Measurements from ENCODE around the gene SEMA4C.
"Not testable (repeated sequence)": the region's sequence is repeated elsewhere in the genome, so short reads cannot be mapped to it uniquely, and the experiment has no call there.

Gene SEMA4C

GRCh38 chr2:96897491-96898134 is 27.7 kb upstream of the SEMA4C start:
- DNase-seq = no peak

DNA sequence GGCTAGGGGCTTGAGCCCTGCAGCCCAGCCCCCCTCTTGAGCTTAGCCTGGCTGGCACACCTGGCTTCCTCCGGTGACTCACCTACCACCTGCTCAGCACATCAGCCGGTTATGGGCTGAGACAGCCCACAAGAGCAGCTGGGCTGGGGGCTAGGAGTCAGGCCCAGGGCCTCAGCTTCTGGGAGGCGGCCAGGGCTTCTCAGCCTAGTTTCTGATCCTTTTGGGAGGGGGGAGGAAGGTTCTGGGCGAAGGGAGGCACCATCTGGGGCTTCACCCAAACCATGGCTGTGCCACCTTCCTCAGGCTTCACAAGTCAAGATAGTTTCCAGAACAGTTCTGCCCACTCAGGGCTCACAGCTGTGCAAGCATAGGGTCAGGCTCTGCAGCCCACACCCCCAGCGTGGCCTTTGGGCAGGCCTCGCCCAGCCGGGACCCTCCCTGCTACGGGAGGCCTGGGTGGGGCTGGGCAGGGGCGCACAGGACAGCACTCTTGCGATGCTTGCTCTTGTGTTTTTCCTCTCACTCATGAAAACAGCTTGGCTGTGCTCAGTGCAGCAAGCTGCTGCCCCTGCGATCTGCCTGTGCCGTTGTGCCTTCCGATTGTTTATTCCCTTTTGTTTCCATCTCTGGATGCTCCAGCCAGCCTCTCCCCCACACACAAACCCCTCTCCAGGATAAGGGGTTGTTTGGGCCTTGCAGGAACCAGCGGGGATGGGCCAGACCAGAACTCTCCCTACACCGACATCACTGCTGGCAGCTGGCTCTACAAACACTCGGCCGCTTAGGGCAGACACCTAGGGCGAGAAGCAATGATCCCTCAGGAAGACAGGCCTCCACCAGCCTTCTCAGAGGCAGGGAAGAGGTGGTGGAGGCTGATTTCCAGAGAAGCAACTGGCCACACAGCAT is 26.1 kb upstream of the SEMA4C start:
- peak; percentile 90 for DNase-seq

GRCh38 chr2:96895032-96895745 is 25.3 kb upstream of the SEMA4C start:
- peak; percentile 60 for DNase-seq

DNA sequence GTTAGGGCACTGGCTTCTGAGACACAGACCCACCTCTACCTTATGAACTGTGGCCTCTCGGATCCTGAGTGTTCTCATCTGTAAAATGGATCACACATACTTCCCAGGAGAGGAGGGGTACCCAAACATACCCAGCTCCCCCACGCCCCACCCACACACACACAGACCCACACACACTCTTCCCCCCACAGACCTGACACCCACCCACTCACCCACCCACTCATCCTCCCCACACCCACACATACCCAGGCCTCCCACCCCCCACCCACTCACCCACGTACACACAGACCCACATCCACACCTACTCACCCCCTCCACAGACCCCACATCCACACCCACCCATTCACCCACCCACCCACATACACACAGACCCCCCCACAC is 24.3 kb upstream of the SEMA4C start:
- no peak for DNase-seq

GRCh38 chr2:96893289-96894150 is 23.6 kb upstream of the SEMA4C start:
- no peak for DNase-seq

DNA sequence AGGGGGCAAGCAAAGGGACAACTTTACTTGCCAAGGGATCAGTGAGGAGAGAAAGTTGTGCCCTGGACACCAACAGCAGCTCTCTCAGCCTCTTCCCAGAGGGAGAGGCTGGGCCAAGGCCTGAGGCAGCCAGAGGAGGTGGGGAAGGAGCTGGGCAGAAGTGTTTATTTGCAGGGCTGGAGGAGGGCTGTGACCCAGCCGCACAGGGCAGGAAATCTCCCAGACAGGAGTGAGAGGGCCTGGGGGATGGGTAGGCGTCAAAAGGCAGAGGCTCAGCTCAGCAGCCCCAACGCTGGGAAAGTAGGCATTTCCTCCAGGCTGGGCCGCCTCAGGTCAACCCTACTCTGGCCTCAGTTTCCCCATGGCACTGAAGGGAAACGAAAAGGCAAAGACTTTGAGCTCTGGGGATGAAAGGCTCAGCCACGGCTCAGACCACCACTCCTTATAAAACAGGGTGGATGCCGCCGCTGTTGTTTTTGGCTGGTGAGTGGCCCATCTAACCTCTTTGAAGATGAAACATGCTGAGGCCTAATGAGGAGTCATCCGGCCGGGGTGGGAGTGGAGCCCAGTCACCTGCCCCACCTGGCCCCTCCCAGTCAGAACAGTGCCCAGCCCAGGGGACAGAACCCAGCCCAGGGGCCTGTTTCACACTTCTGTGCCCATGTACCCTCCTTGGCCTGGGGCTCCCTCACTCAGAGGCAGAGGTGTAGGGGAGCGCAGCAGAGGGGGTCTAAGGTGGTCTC is 21.9 kb upstream of the SEMA4C start:
- no peak for DNase-seq

- no peak for DNase-seq
These were observed 21.0 kb upstream of the SEMA4C start for GRCh38 chr2:96890726-96891385.

GRCh38 chr2:96890252-96890651 is 20.4 kb upstream of the SEMA4C start:
- DNase-seq = no peak

- DNase-seq = not testable (repeated sequence)
These were observed 19.6 kb upstream of the SEMA4C start for GRCh38 chr2:96889502-96889901.

DNA sequence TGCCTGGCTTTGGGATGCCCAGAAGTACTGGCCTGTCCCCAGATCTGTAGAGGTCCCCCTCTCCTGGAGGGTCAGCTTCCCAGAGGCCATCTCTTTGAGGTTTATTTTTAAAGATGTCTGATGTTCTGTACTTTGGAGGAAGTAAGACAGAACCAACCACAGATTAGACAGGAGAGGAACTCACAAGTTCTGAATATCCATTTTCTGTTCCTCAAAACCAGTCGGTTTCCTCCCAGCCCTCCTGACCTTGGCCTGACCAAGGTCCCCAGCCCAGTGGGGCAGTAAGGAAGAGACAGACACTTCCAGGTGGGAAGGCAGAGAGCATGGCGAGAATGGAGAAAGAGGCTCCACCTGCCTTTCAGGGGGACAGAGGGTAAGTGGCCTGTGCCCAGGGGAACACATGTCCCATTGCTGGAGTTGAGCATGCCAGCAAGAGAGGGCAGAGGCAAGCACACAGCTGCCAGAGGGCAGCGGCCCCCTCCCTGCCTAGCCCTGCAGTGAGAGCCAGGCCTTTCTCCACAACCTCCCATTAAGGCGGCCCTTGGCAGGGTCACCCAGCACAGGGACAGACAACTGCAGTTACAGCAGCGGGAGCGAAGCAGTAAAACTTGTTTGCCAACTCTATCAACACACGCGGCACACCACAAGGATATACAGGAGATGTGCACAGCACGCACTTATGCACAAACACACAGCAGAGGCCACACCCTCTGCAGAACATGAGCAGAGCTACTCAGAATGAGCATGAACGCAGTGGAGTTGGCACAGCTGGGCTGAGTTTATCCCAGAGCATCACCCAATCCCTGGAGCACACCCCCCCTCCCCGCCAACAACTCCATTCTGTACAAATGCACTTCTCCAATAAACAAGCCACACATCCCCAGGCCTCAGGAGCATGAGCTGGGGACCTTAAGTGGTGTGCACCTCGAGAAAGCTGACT is 18.5 kb upstream of the SEMA4C start:
- DNase-seq = peak; percentile 80

- no peak for DNase-seq
These were observed 17.7 kb upstream of the SEMA4C start for GRCh38 chr2:96887493-96888012.

GRCh38 chr2:96885432-96886347 is 15.8 kb upstream of the SEMA4C start:
- no peak for DNase-seq

- no peak for DNase-seq
These were observed 14.6 kb upstream of the SEMA4C start for GRCh38 chr2:96884299-96885094.

DNA sequence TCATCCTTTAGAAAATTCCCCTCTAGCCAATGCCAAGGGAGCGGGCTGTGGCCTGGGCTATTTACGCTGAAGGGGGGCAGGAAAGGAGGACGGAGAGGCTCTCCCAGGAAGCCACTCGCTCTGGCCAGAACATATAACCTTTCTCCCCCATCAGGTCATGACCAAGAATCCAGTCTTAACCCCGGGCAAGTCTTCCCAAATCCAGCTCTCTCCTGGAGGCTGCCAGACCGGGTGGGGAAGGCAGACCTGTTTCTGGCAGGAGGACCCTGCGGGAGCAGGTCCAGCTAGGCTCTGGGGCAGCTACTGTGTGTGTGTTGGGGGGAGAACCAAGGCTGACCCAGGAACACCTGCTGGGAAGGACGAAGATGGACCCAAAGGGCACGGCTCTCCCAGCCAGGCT is 13.4 kb upstream of the SEMA4C start:
- no peak for DNase-seq

DNA sequence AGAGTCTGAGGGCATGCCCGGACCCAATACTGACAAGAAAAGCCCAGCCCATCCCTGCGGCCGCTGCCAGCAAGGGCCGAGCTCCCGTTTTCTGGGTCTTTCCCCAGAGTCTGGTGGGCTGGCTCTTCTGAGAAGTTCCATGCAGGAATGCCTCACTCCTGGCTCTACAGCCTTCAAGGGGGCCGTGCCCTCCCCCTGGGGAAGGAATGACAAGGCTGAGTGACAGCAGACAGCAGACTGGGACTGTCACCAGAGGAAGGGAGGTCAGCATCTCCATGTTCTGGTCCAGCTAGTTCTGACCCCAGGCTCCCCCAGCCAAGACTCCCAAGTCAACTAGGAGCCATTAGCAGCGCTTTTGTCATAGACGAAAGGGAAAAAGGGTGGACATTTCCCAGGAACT is 13.0 kb upstream of the SEMA4C start:
- DNase-seq = no peak

- no peak for DNase-seq
These were observed 12.3 kb upstream of the SEMA4C start for GRCh38 chr2:96882230-96882629.

DNA sequence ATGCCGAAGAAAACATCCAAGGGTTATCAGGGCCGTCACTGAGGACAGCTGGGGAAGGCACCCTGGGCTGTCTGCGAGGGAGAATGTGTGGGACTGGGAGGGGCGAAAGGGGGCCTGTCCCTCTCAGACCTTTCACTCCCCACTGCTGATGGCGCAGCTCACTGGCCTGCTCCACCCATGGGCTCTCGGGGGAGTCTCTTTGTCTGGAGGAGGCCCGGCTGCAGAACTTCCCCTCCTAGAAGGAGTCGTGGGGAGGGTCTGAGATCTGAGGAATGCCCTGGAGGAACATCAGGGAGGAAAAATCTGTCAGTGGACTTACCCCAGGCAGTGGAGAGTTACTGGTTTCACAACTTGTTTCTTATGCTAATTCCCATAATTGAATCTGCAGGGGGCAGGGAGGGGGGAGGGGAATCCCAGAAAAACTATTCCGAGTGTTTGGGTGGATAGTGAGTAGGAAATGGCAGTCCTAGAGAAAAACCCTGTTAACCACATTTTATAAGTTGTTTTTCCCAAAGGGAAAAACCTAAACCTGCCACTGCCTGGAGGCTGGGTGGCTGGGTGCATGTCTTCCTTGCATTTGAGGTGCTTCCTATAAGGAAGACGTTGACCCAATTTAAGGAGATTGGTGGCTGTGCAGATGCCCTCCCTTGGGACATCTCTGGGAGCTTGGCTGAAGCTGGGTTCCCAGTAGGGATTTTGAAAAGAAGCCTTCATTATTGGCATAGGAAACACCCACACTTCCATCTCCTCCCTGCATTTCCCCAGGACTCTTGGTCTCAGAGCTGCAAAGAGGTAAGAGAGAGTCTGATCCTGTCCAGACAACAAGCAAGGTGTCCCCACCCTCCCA is 11.7 kb upstream of the SEMA4C start:
- DNase-seq = no peak
